Epithelial cell of esophagus (primary cell): Measurements from ENCODE around the gene POU5F2.

Experiments
- DNase-seq: peaks from one replicate; pipeline ENCODE4 v3.0.0; 2010; ENCODE audit warnings: low read depth
- H3K4me3 ChIP-seq: 2 replicates; pipeline ENCODE4 v1.5.1; 2011; ENCODE audit warnings: mild to moderate bottlenecking, low read length, control low read depth
- CTCF ChIP-seq: IDR thresholded peaks from 2 replicates; pipeline ENCODE4 v1.5.1; 2011; ENCODE audit warnings: low read depth, mild to moderate bottlenecking, low read length, control low read depth, inconsistent platforms; ENCODE audit not compliant: insufficient read depth; ENCODE audit errors: missing control alignments

The POU5F2 gene

GRCh38 chr5:93721071-93721470, 20.3 kb downstream of the POU5F2 start:
- TF ChIP-seq CTCF, result no peak
- no peak for DNase-seq
- H3K4me3 ChIP-seq, result no peak overlapping the region

- no peak for TF ChIP-seq CTCF
- no peak overlapping the region for H3K4me3 ChIP-seq
- DNase-seq, result peak; percentile 28
Measured at GRCh38 chr5:93717162-93717561, 24.2 kb downstream of the POU5F2 start.

- DNase-seq, result no peak
- H3K4me3 ChIP-seq, result no peak overlapping the region
- TF ChIP-seq CTCF, result no peak
Measured at GRCh38 chr5:93716453-93716852, 24.9 kb downstream of the POU5F2 start.

- DNase-seq, result no peak
- TF ChIP-seq CTCF, result no peak
- no peak overlapping the region for H3K4me3 ChIP-seq
Measured at GRCh38 chr5:93715761-93716160, 25.6 kb downstream of the POU5F2 start.

GRCh38 chr5:93715327-93715726, 26.1 kb downstream of the POU5F2 start:
- no peak for DNase-seq
- H3K4me3 ChIP-seq, result no peak overlapping the region
- TF ChIP-seq CTCF, result no peak

- H3K4me3 ChIP-seq, result no peak overlapping the region
- TF ChIP-seq CTCF, result no peak
- DNase-seq, result no peak
Measured at GRCh38 chr5:93708442-93708841, 33.0 kb downstream of the POU5F2 start.

- no peak overlapping the region for H3K4me3 ChIP-seq
- no peak for TF ChIP-seq CTCF
- DNase-seq, result no peak
Measured at GRCh38 chr5:93705896-93706295, 35.5 kb downstream of the POU5F2 start.
